ENCODE data around the gene PLOD3. TPM values are rescaled to one million over a fixed set of nuclear protein-coding genes. Genes with fewer than 3 reads are reported as not detected.

Gene PLOD3
- polyA plus RNA-seq, 1 donor (not counting 4 experiments of a cell fraction or from before 2014, with no cell fraction given): 31.6 TPM

GRCh38 chr7:101212014-101212413 is 5.4 kb downstream of the PLOD3 start:
- no peaks in the 10 kb centered on the region for H4K20me1 ChIP-seq (ENCODE audit: control insufficient read depth, extremely low read depth, insufficient read depth, low read length)
- peaks cover 17% of the 10 kb centered on the region for H3K79me2 ChIP-seq (ENCODE audit: control insufficient read depth, insufficient read depth, low read length)
- peaks cover 23 to 35% of the 10 kb centered on the region in 2 experiments for H3K36me3 ChIP-seq (ENCODE audit: control insufficient read depth in 2 of 2, extremely low read depth in 1 of 2, insufficient read depth in 2 of 2, low read length in 2 of 2)
- TF ChIP-seq, protein P1, sequence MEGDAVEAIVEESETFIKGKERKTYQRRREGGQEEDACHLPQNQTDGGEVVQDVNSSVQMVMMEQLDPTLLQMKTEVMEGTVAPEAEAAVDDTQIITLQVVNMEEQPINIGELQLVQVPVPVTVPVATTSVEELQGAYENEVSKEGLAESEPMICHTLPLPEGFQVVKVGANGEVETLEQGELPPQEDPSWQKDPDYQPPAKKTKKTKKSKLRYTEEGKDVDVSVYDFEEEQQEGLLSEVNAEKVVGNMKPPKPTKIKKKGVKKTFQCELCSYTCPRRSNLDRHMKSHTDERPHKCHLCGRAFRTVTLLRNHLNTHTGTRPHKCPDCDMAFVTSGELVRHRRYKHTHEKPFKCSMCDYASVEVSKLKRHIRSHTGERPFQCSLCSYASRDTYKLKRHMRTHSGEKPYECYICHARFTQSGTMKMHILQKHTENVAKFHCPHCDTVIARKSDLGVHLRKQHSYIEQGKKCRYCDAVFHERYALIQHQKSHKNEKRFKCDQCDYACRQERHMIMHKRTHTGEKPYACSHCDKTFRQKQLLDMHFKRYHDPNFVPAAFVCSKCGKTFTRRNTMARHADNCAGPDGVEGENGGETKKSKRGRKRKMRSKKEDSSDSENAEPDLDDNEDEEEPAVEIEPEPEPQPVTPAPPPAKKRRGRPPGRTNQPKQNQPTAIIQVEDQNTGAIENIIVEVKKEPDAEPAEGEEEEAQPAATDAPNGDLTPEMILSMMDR (optimal IDR thresholded peaks at IDR 0.05 in 1 of 3, IDR thresholded peaks at IDR 0.05 in 1 of 3, conservative IDR thresholded peaks at IDR 0.05 in 1 of 3; ENCODE audit: extremely low read depth in 1 of 3, insufficient read depth in 2 of 3, low read length in 3 of 3): no peak
- no peak for TF ChIP-seq EZH2 (IDR thresholded peaks at IDR 0.05; ENCODE audit: low read length)
- no peaks in the 10 kb centered on the region for H3K9me1 ChIP-seq (ENCODE audit: control insufficient read depth, extremely low read depth, insufficient read depth, low read length)
- H3K4me2 ChIP-seq (ENCODE audit: control insufficient read depth, extremely low read depth, insufficient read depth, low read depth, low read length): no peak overlapping the region
- dilution Hi-C loops (cut with MboI; ENCODE audit: extremely low pct_ligation_motif_present, low sequenced_read_pairs): no loop called here
- DNase-seq (ENCODE audit: low read depth, low spot score): no peak
- peaks cover 8% of the 10 kb centered on the region for H3K4me1 ChIP-seq (ENCODE audit: control insufficient read depth, extremely low read depth, insufficient read depth, low read length)
- no peak overlapping the region for H3K27ac ChIP-seq (ENCODE audit: control insufficient read depth, insufficient read depth, low read length)
- no peak for FAIRE-seq
- no peak overlapping the region for H3K9ac ChIP-seq (ENCODE audit: control insufficient read depth, extremely low read depth, insufficient read depth, low read length)
- no peaks in the 10 kb centered on the region for H3K27me3 ChIP-seq (ENCODE audit: control insufficient read depth, extremely low read depth, insufficient read depth, low read length)
- no peak overlapping the region for H3K4me3 ChIP-seq (ENCODE audit: control insufficient read depth in 2 of 3, extremely low read depth in 1 of 3, insufficient read depth in 2 of 3, low read depth in 1 of 3, low read length in 3 of 3)
- no peak overlapping the region for H2AFZ ChIP-seq (ENCODE audit: control insufficient read depth, low read length)
- no peaks in the 10 kb centered on the region for H3K9me3 ChIP-seq (ENCODE audit: control insufficient read depth, low read depth, low read length)

GRCh38 chr7:101211501-101211900 is 5.9 kb downstream of the PLOD3 start:
- Histone ChIP-seq H3K4me2 (ENCODE audit: control insufficient read depth, extremely low read depth, insufficient read depth, low read depth, low read length) (no peak overlapping the region), H3K27me3 (ENCODE audit: control insufficient read depth, extremely low read depth, insufficient read depth, low read length) (no peaks in the 10 kb centered on the region), H3K27ac (ENCODE audit: control insufficient read depth, insufficient read depth, low read length) (no peak overlapping the region), H3K79me2 (ENCODE audit: control insufficient read depth, insufficient read depth, low read length) (peaks cover 12% of the 10 kb centered on the region), H4K20me1 (ENCODE audit: control insufficient read depth, extremely low read depth, insufficient read depth, low read length) (no peaks in the 10 kb centered on the region), H3K4me1 (ENCODE audit: control insufficient read depth, extremely low read depth, insufficient read depth, low read length) (peaks cover 6% of the 10 kb centered on the region), H3K4me3 (ENCODE audit: control insufficient read depth in 2 of 3, extremely low read depth in 1 of 3, insufficient read depth in 2 of 3, low read depth in 1 of 3, low read length in 3 of 3) (no peak overlapping the region), H2AFZ (ENCODE audit: control insufficient read depth, low read length) (no peak overlapping the region), H3K36me3 (ENCODE audit: control insufficient read depth in 2 of 2, extremely low read depth in 1 of 2, insufficient read depth in 2 of 2, low read length in 2 of 2) (peaks cover 23 to 35% of the 10 kb centered on the region in 2 experiments), H3K9me1 (ENCODE audit: control insufficient read depth, extremely low read depth, insufficient read depth, low read length) (no peaks in the 10 kb centered on the region), H3K9me3 (ENCODE audit: control insufficient read depth, low read depth, low read length) (no peaks in the 10 kb centered on the region), H3K9ac (ENCODE audit: control insufficient read depth, extremely low read depth, insufficient read depth, low read length) (no peak overlapping the region)
- dilution Hi-C loops (cut with MboI; ENCODE audit: extremely low pct_ligation_motif_present, low sequenced_read_pairs): no loop called here
- no peak for FAIRE-seq
- no peak for DNase-seq (ENCODE audit: low read depth, low spot score)
- no peak for TF ChIP-seq EZH2 (IDR thresholded peaks at IDR 0.05; ENCODE audit: low read length)
- TF ChIP-seq, protein P1 (optimal IDR thresholded peaks at IDR 0.05 in 1 of 3, IDR thresholded peaks at IDR 0.05 in 1 of 3, conservative IDR thresholded peaks at IDR 0.05 in 1 of 3; ENCODE audit: extremely low read depth in 1 of 3, insufficient read depth in 2 of 3, low read length in 3 of 3): no peak

All from keratinocyte (primary cell).